ENCODE data around the gene RMC1. TPM values are rescaled to one million over a fixed set of nuclear protein-coding genes. Genes with fewer than 3 reads are reported as not detected.

RMC1 gene
- total RNA-seq, 2 donors from 2014 or later, result 12.0 to 28.5 TPM

GRCh38 chr18:23545247-23545789 is 42.0 kb downstream of the RMC1 start:
- Histone ChIP-seq H3K4me1 (replicated peaks) (no peaks in the 10 kb centered on the region), H3K27ac (no peak overlapping the region), H3K4me3 (no peak overlapping the region), H3K36me3 (peaks cover 6% of the 10 kb centered on the region in 2 donors), H3K27me3 (replicated peaks; ENCODE audit: insufficient read depth) (no peaks in the 10 kb centered on the region), H3K9me3 (no peaks in the 10 kb centered on the region)
- intact Hi-C loops (cut with DNase I), result no loop called here
- WGBS, result 92% methylated on average over 13 of the region's 13 CpGs
- TF ChIP-seq POLR2A (IDR thresholded peaks at IDR 0.05) (no peak), POLR2AphosphoS5 (IDR thresholded peaks at IDR 0.05) (no peak), CTCF (IDR thresholded peaks at IDR 0.05) (no peak)
- DNase-seq (ENCODE audit: low spot score), result no peak

- TF ChIP-seq CTCF (IDR thresholded peaks at IDR 0.05) (no peak), POLR2A (IDR thresholded peaks at IDR 0.05) (no peak), POLR2AphosphoS5 (IDR thresholded peaks at IDR 0.05) (no peak)
- no peak overlapping the region for H3K27ac ChIP-seq
- no peak overlapping the region for H3K4me3 ChIP-seq
- peaks cover 2 to 6% of the 10 kb centered on the region in 2 donors for H3K36me3 ChIP-seq
- DNase-seq (ENCODE audit: low spot score), result no peak
- WGBS, result 82% methylated on average over 3 of the region's 3 CpGs
- H3K9me3 ChIP-seq, result no peaks in the 10 kb centered on the region
- H3K4me1 ChIP-seq (replicated peaks), result no peaks in the 10 kb centered on the region
- intact Hi-C loops (cut with DNase I), result no loop called here
- H3K27me3 ChIP-seq (replicated peaks; ENCODE audit: insufficient read depth), result no peaks in the 10 kb centered on the region
Measured at GRCh38 chr18:23547306-23547705, 44.0 kb downstream of the RMC1 start.

- H3K9me3 ChIP-seq, result no peaks in the 10 kb centered on the region
- no peak overlapping the region for H3K27ac ChIP-seq
- DNase-seq (ENCODE audit: low spot score), result no peak
- TF ChIP-seq POLR2A (IDR thresholded peaks at IDR 0.05) (no peak), POLR2AphosphoS5 (IDR thresholded peaks at IDR 0.05) (no peak), CTCF (IDR thresholded peaks at IDR 0.05) (no peak)
- H3K4me3 ChIP-seq, result no peak overlapping the region
- intact Hi-C loops (cut with DNase I), result no loop called here
- WGBS, result 68% methylated on average over 3 of the region's 3 CpGs
- no peaks in the 10 kb centered on the region for H3K27me3 ChIP-seq (replicated peaks; ENCODE audit: insufficient read depth)
- H3K4me1 ChIP-seq (replicated peaks), result no peaks in the 10 kb centered on the region
- peaks cover 0 to 6% of the 10 kb centered on the region in 2 donors for H3K36me3 ChIP-seq
Measured at GRCh38 chr18:23547846-23548245, 44.5 kb downstream of the RMC1 start.

GRCh38 chr18:23548275-23548674 is 45.0 kb downstream of the RMC1 start:
- Histone ChIP-seq H3K36me3 (peaks cover 0 to 6% of the 10 kb centered on the region in 2 donors), H3K9me3 (no peaks in the 10 kb centered on the region), H3K27me3 (replicated peaks; ENCODE audit: insufficient read depth) (no peaks in the 10 kb centered on the region), H3K4me1 (replicated peaks) (no peaks in the 10 kb centered on the region), H3K27ac (no peak overlapping the region), H3K4me3 (no peak overlapping the region)
- no peak for DNase-seq (ENCODE audit: low spot score)
- intact Hi-C loops (cut with DNase I), result no loop called here
- TF ChIP-seq POLR2AphosphoS5 (IDR thresholded peaks at IDR 0.05) (no peak), POLR2A (IDR thresholded peaks at IDR 0.05) (no peak), CTCF (IDR thresholded peaks at IDR 0.05) (no peak)
- WGBS, result 87% methylated on average over 2 of the region's 2 CpGs

GRCh38 chr18:23548719-23549118 is 45.4 kb downstream of the RMC1 start:
- Histone ChIP-seq H3K27me3 (replicated peaks; ENCODE audit: insufficient read depth) (no peaks in the 10 kb centered on the region), H3K4me1 (replicated peaks) (no peaks in the 10 kb centered on the region), H3K9me3 (no peaks in the 10 kb centered on the region), H3K36me3 (peaks cover 0 to 6% of the 10 kb centered on the region in 2 donors), H3K4me3 (no peak overlapping the region), H3K27ac (no peak overlapping the region)
- DNase-seq (ENCODE audit: low spot score), result no peak
- intact Hi-C loops (cut with DNase I), result no loop called here
- WGBS, result 97% methylated on average over 3 of the region's 3 CpGs
- no peak for TF ChIP-seq CTCF (IDR thresholded peaks at IDR 0.05)
- TF ChIP-seq POLR2AphosphoS5 (IDR thresholded peaks at IDR 0.05), result no peak
- TF ChIP-seq POLR2A (IDR thresholded peaks at IDR 0.05), result no peak
